Neuronal stem cell (in vitro differentiated cells): ENCODE data around the gene PRLR.

ENCODE experiments used
- DNase-seq: peaks from one replicate; pipeline ENCODE4 v3.0.0-alpha.2; 2013; ENCODE audit warnings: low spot score
- H2AFZ ChIP-seq: one replicate; pipeline ENCODE4 v1.6.1; 2013; ENCODE audit warnings: mild to moderate bottlenecking, low read length, inconsistent platforms
- H2AK5ac ChIP-seq: 2 replicates; pipeline ENCODE4 v1.6.1; 2013; ENCODE audit warnings: low read depth, mild to moderate bottlenecking, inconsistent platforms, low read length, moderate library complexity, mixed read lengths
- H2BK120ac ChIP-seq: 2 replicates; pipeline ENCODE4 v1.6.1; 2013; ENCODE audit warnings: low read depth, mild to moderate bottlenecking, inconsistent platforms, low read length, moderate library complexity, mixed read lengths
- H2BK12ac ChIP-seq: one replicate; pipeline ENCODE4 v1.6.1; 2013; ENCODE audit warnings: low read length, inconsistent platforms
- H2BK15ac ChIP-seq: 2 replicates; pipeline ENCODE4 v1.6.1; 2013; ENCODE audit warnings: mild to moderate bottlenecking, low read length, inconsistent platforms, mixed read lengths
- H2BK5ac ChIP-seq: one replicate; pipeline ENCODE4 v1.6.1; 2013; ENCODE audit warnings: inconsistent platforms, mild to moderate bottlenecking, low read length, moderate library complexity
- H3K14ac ChIP-seq: one replicate; pipeline ENCODE4 v1.6.1; 2013; ENCODE audit warnings: low read length, inconsistent platforms
- H3K18ac ChIP-seq: 2 replicates; pipeline ENCODE4 v1.6.1; 2013; ENCODE audit warnings: low read length, inconsistent platforms
- H3K23ac ChIP-seq: 2 replicates; pipeline ENCODE4 v1.6.1; 2013; ENCODE audit warnings: low read depth, mild to moderate bottlenecking, mixed read lengths, low read length, inconsistent platforms; ENCODE audit not compliant: poor library complexity
- H3K27ac ChIP-seq: replicated peaks from 3 replicates; pipeline ENCODE4 v1.5.1; 2013; ENCODE audit warnings: low read length, inconsistent platforms
- H3K27me3 ChIP-seq, 3 experiments: 2 replicates each; pipeline ENCODE4 v1.6.1; 2013; ENCODE audit warnings: low read length in 3 of 3, mild to moderate bottlenecking in 2 of 3, inconsistent platforms in 1 of 3, low read depth in 1 of 3, mixed read lengths in 1 of 3, moderate library complexity in 1 of 3; ENCODE audit not compliant: control insufficient read depth in 3 of 3, insufficient read depth in 3 of 3
- H3K36me3 ChIP-seq, 2 donors: replicated peaks in 1 of 2; 2 replicates each; pipeline ENCODE4 v1.6.1; 2013; ENCODE audit warnings: low read length in 2 of 2; ENCODE audit not compliant: control insufficient read depth in 2 of 2, insufficient read depth in 2 of 2
- H3K4ac ChIP-seq: 2 replicates; pipeline ENCODE4 v1.6.1; 2013; ENCODE audit warnings: inconsistent platforms, mild to moderate bottlenecking, low read length, moderate library complexity
- H3K4me1 ChIP-seq, 2 donors: 1 replicate in 1 of 2; 2 replicates in 1 of 2; pipeline ENCODE4 v1.6.1; 2013; ENCODE audit warnings: low read length in 2 of 2, low read depth in 1 of 2; ENCODE audit not compliant: control insufficient read depth in 2 of 2, insufficient read depth in 1 of 2
- H3K4me2 ChIP-seq: one replicate; pipeline ENCODE4 v1.6.1; 2013; ENCODE audit warnings: mild to moderate bottlenecking, low read length, inconsistent platforms; ENCODE audit not compliant: insufficient read depth, poor library complexity, severe bottlenecking
- H3K4me3 ChIP-seq, 2 donors: 2 replicates each; pipeline ENCODE4 v1.5.1; 2013; ENCODE audit warnings: low read length in 2 of 2, mild to moderate bottlenecking in 2 of 2, inconsistent platforms in 1 of 2, moderate library complexity in 1 of 2
- H3K79me1 ChIP-seq: one replicate; pipeline ENCODE4 v1.6.1; 2013; ENCODE audit warnings: low read depth, mild to moderate bottlenecking, inconsistent platforms, low read length, moderate library complexity
- H3K9ac ChIP-seq: one replicate; pipeline ENCODE4 v1.6.1; 2013; ENCODE audit warnings: mild to moderate bottlenecking, low read depth, low read length, inconsistent platforms; ENCODE audit not compliant: poor library complexity
- H3K9me3 ChIP-seq, 2 donors: replicated peaks in 1 of 2; 2 replicates each; pipeline versions ENCODE3 to v1.6.1; 2013; ENCODE audit warnings: low read length in 2 of 2, mild to moderate bottlenecking in 2 of 2, inconsistent platforms in 1 of 2, low read depth in 1 of 2, mixed read lengths in 1 of 2, moderate library complexity in 1 of 2; ENCODE audit not compliant: control insufficient read depth in 2 of 2, insufficient read depth in 1 of 2
- H4K8ac ChIP-seq: one replicate; pipeline ENCODE4 v1.6.1; 2013; ENCODE audit warnings: low read depth, mild to moderate bottlenecking, inconsistent platforms, low read length, moderate library complexity
- H4K91ac ChIP-seq: one replicate; pipeline ENCODE4 v1.6.1; 2013; ENCODE audit warnings: low read length, low read depth, mild to moderate bottlenecking, inconsistent platforms; ENCODE audit not compliant: poor library complexity
- WGBS, 2 donors: extraction: QIAGEN DNeasy Blood & Tissue Kit; methylation state at CpG; one replicate each; pipeline ENCODE4 v1.1.7; 2013; ENCODE audit warnings: missing lambda C conversion rate in 2 of 2, mixed read lengths in 1 of 2; ENCODE audit not compliant: insufficient read length in 2 of 2, insufficient replicate concordance in 1 of 2; ENCODE audit errors: extremely low coverage in 2 of 2; 5-methylcytosine and 5-hydroxymethylcytosine counted together

The PRLR gene

GRCh38 chr5:35101016-35101415 lies 129.3 kb downstream of the PRLR start:
- no peak overlapping the region for H2AFZ ChIP-seq
- H3K4me2 ChIP-seq, result no peak overlapping the region
- no peak overlapping the region for H2BK120ac ChIP-seq
- H2BK15ac ChIP-seq, result no peak overlapping the region
- H4K8ac ChIP-seq, result no peak overlapping the region
- no CpG with 5 or more reads among the region's 4 CpGs for WGBS, 2 donors
- H3K27me3 ChIP-seq, result no peaks in the 10 kb centered on the region
- H3K79me1 ChIP-seq, result no peaks in the 10 kb centered on the region
- no peak overlapping the region for H3K9ac ChIP-seq
- no peak overlapping the region for H3K23ac ChIP-seq
- H3K4me1 ChIP-seq, result no peaks in the 10 kb centered on the region
- no peak overlapping the region for H3K14ac ChIP-seq
- H2AK5ac ChIP-seq, result no peak overlapping the region
- H2BK12ac ChIP-seq, result no peak overlapping the region
- no peak overlapping the region for H4K91ac ChIP-seq
- no peaks in the 10 kb centered on the region for H3K9me3 ChIP-seq
- no peak overlapping the region for H2BK5ac ChIP-seq
- no peak overlapping the region for H3K18ac ChIP-seq
- no peaks in the 10 kb centered on the region for H3K36me3 ChIP-seq
- H3K4me3 ChIP-seq, result no peak overlapping the region
- no peak overlapping the region for H3K27ac ChIP-seq
- no peak overlapping the region for H3K4ac ChIP-seq
- no peak for DNase-seq

DNA sequence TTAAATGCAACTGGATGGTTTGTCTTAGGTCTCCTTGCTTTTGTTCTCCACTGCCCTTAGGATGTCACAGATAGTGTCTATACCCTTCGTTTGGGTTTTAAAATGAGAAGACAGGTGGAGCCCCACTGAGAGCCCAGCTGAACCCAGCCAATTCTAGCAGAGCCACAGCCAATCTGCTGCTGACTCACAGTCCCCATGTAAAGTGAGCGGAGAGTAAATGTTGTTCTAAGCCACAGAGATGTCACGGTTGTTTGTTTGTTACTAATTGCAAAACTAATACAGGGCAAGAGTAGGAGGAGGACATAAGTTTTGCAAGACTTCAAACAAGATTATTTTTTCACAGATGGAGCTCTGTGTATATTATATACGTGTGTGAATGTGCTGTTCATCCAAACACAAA lies 132.1 kb downstream of the PRLR start:
- H2AK5ac ChIP-seq, result no peak overlapping the region
- no peak overlapping the region for H3K4ac ChIP-seq
- no peak overlapping the region for H2BK5ac ChIP-seq
- DNase-seq, result no peak
- H3K79me1 ChIP-seq, result no peaks in the 10 kb centered on the region
- H3K9me3 ChIP-seq, result no peaks in the 10 kb centered on the region
- H3K23ac ChIP-seq, result no peak overlapping the region
- no peak overlapping the region for H2BK120ac ChIP-seq
- no peak overlapping the region for H2BK12ac ChIP-seq
- H3K4me1 ChIP-seq, result no peaks in the 10 kb centered on the region
- no peak overlapping the region for H4K8ac ChIP-seq
- H3K4me2 ChIP-seq, result no peak overlapping the region
- H3K27me3 ChIP-seq, result no peaks in the 10 kb centered on the region
- WGBS, 2 donors, result no CpG with 5 or more reads among the region's 4 CpGs
- H3K14ac ChIP-seq, result no peak overlapping the region
- H3K4me3 ChIP-seq, result no peak overlapping the region
- H4K91ac ChIP-seq, result no peak overlapping the region
- no peaks in the 10 kb centered on the region for H3K36me3 ChIP-seq
- H3K9ac ChIP-seq, result no peak overlapping the region
- no peak overlapping the region for H2BK15ac ChIP-seq
- H3K18ac ChIP-seq, result no peak overlapping the region
- no peak overlapping the region for H2AFZ ChIP-seq
- no peak overlapping the region for H3K27ac ChIP-seq

DNA sequence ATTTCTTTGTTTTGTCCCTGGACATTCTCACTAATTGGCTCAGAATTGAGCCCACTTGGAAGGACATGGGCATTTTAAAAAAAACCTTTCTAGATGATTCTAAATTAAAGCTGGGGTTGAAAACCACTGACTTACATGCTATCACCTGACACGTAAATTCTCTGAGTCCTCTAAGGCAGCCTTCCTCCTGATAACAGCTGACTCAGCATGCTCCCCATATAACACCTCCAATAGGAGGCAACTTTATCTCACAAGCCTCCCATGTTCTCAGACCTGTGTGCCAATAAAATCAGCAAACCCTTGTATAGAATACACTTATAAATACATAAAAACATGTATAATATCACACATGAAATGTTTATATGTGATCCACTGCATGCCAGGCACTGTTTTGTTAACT lies 133.4 kb downstream of the PRLR start:
- Histone ChIP-seq H3K4me1 (no peaks in the 10 kb centered on the region), H3K4me3 (no peak overlapping the region), H2BK12ac (no peak overlapping the region), H2AK5ac (no peak overlapping the region), H2BK15ac (no peak overlapping the region), H2BK120ac (no peak overlapping the region), H3K27ac (no peak overlapping the region), H3K4me2 (no peak overlapping the region), H3K18ac (no peak overlapping the region), H3K4ac (no peak overlapping the region), H3K23ac (no peak overlapping the region), H2BK5ac (no peak overlapping the region), H3K9ac (no peak overlapping the region), H3K14ac (no peak overlapping the region), H3K36me3 (no peaks in the 10 kb centered on the region), H3K9me3 (no peaks in the 10 kb centered on the region), H3K27me3 (no peaks in the 10 kb centered on the region), H3K79me1 (no peaks in the 10 kb centered on the region), H4K8ac (no peak overlapping the region), H4K91ac (no peak overlapping the region), H2AFZ (no peak overlapping the region)
- no CpG with 5 or more reads among the region's 1 CpG for WGBS, 2 donors
- DNase-seq, result no peak

DNA sequence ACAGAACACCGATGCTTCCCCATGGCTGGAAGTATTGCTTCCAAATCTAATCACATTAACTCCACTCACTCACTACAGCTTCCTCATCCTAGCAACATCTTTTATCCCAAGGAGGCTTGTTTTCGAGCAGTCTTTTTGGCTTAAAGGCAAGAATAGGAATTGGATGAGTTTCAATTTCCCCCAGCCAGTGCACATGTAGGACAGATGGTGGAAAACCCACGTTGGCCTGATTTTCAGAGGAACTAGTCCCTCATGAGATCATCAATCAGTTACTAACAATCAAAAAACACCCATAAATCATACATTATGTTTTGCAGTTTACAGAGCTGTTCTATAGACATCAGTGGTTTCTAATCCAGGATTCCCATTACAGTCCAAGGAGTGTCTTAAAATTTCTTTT lies 134.1 kb downstream of the PRLR start:
- H3K9me3 ChIP-seq, result no peaks in the 10 kb centered on the region
- H3K79me1 ChIP-seq, result no peaks in the 10 kb centered on the region
- no peak overlapping the region for H4K8ac ChIP-seq
- H2BK120ac ChIP-seq, result no peak overlapping the region
- no peak overlapping the region for H3K4me3 ChIP-seq
- no peak overlapping the region for H3K9ac ChIP-seq
- H2BK5ac ChIP-seq, result no peak overlapping the region
- no peak overlapping the region for H2AK5ac ChIP-seq
- no peak overlapping the region for H4K91ac ChIP-seq
- no peak overlapping the region for H2AFZ ChIP-seq
- WGBS, 2 donors, result no CpG with 5 or more reads among the region's 3 CpGs
- no peak overlapping the region for H3K4ac ChIP-seq
- no peak overlapping the region for H3K14ac ChIP-seq
- no peak overlapping the region for H2BK12ac ChIP-seq
- H3K4me2 ChIP-seq, result no peak overlapping the region
- no peaks in the 10 kb centered on the region for H3K36me3 ChIP-seq
- H3K27me3 ChIP-seq, result no peaks in the 10 kb centered on the region
- no peak overlapping the region for H2BK15ac ChIP-seq
- no peaks in the 10 kb centered on the region for H3K4me1 ChIP-seq
- no peak overlapping the region for H3K27ac ChIP-seq
- no peak overlapping the region for H3K23ac ChIP-seq
- no peak for DNase-seq
- no peak overlapping the region for H3K18ac ChIP-seq
